ENCODE data around the gene FBXW9.
A peak's percentile ranks its signal among the peaks of the same experiment; 100 is the strongest.
"Not testable (repeated sequence)": the region's sequence is repeated elsewhere in the genome, so short reads cannot be mapped to it uniquely, and the experiment has no call there.

The FBXW9 gene

DNA sequence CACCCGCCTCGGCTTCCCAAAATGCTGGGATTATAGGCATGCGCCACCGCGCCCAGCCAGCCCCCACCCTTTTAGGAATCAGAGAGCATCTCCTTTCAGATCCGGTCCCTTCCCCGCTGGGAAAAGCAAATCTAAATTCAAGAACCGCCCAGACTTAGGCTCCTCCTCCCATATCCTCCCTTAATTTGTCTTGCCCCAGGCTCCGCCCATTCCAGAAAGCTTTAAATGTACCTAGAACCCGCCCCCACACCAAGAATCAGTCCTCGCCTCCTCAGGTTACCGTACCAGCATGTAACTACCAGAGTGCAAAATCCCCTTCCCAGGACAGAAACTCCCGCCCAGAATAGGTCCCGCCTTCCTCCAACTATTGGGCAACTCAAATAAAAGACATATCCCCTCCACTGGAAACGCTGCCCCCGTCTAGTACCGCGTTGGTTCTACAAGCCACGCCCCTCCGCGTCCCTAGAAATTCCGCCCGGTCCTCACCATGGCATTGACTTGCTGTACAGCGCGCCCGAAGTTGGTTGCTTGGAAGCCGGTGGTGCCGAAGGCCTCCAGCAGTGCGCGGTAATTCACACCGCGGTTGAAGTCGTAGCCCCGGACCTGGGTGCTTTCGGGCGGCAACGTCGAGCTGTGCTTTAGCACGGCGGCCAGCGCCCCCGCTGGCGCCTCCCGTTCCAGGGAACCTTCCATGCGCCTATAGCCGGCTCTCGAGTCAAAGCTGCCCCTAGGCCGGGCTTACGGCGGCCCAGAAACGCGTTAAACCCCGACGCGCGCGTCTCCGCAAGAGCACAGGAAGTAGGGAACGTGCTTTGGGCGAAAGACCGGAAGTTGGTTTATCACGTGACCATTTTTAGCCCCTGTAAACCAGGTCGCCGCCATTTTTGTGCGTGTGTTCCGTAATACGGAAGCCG, 15.1 kb downstream of the FBXW9 start, which contains the start of gene DHPS:
DHPS (minus strand) TSS at position 807 of the 914 bp plus-strand sequence; CDS start at position 693, 114 bp downstream.
- DNase-seq (ENCODE audit: low read depth in 2 of 3, low spot score in 1 of 3), result peak; percentile 87 to 93 (median 87)

DNA sequence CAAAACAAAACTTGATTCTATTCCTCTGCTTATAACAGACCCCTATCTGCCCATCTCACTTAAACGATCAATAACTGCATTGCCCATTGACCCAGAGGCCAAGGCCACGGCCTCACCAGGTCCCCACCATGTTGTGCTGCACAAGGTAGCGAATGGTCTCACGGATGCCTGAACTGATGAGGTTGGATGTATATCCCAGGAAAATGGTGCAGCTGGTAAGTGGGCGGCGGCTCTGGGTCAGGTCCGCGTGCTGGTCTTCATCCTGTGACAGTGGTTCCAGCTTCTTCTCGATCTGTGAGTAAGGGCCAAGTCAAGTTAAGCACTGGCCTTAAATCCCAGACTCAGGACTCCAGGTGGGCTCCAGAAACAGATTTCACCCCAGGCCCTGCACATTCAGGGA, 16.4 kb downstream of the FBXW9 start:
- DNase-seq (ENCODE audit: low read depth in 2 of 3, low spot score in 1 of 3), result no peak

DNA sequence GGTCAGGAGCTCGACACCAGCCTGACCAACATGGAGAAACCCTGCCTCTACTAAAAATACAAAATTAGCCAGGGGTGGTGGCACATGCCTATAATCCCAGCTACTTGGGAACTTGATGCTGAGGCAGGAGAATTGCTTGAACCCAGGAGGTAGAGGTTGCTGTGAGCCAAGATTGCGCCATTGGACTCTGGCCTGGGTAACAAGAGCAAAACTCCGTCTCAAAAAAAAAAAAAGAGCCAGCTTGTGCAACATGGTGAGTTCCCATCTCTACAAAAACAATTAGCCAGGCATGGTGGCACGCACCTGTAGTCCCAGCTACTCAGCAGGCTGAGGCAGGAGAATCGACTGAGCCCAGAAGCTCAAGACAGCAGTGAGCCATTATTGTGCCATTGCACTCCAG, 18.4 kb downstream of the FBXW9 start:
- DNase-seq (ENCODE audit: low read depth in 2 of 3, low spot score in 1 of 3), result not testable (repeated sequence)

DNA sequence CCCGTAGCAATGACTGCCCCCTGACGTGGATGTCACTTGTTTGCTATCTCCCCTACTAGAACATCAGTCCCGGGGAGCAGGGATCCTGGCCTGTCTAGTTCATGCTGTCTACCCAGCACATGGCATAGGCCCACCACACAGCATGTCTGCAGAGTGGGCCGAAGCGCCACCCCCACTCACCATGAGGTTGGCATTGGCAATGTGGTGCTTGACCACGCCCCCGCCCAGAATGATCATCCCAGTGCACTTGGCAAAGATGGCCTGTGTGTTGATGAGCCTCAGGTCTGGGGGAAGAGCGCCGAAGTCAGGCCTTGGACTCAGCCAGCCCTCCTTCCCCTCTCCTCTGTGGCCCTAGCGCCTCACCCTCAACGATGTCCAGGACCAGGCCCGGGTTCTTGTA, 19.5 kb downstream of the FBXW9 start:
- no peak for DNase-seq (ENCODE audit: low read depth in 2 of 3, low spot score in 1 of 3)

DNA sequence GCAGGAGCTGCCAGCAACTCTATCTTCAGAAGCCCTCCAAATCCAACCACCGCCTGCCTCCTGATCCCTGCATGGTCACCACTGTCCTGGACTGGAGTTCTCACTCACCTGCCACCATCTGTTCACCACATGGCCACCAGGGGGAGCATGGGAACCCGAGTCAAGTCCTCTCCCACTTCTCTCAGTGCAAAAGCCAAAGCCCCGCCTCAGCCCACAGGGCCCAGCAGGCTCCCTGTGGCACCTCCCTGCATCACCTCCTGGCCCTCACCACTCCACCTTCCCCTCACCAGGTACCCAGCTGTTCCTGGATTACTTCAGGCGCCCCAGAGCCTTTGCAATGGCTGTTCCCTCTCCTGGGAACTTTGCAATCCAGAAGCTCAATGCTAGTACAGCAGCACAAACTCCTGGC, 20.0 kb downstream of the FBXW9 start:
- DNase-seq (ENCODE audit: low read depth in 2 of 3, low spot score in 1 of 3), result peak; percentile 81 to 93 (median 86)

DNA sequence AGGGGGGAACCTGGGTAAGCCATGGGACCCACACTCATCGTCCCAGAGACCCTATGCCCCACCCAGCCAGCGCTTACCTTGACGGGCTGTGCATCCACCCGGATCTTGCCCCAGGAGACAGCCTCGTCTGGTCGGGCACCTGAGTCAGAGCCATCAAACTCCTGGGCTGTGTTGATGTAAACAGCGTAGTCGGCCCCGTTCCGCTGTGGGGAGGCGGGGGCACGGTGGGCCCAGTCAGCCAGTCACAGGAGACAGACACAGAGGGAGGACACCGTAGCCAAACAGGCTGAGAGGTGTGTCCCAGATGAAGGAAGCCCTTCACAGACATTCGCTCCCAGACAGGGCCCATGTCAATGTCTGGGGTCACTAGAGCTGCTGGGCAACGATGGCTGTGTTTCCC, 20.5 kb downstream of the FBXW9 start:
- no peak for DNase-seq (ENCODE audit: low read depth in 2 of 3, low spot score in 1 of 3)

DNA sequence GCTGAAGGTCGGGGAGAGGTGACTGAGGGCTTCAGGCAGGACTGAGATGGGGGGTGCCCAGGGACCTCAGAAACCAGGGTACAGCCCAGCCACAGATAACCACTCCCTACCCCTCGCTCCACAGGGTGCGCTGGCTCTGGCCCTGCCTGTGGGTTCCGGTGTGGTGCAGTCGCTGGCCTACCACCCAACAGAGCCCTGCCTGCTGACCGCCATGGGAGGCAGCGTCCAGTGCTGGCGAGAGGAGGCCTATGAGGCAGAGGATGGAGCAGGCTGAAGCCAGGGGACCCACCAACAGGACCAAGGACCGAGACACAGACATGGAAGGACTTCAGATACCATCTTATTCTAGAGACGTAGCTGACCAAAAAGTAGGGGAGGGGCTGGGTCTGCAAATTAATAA, 21.0 kb downstream of the FBXW9 start:
- no peak for DNase-seq (ENCODE audit: low read depth in 2 of 3, low spot score in 1 of 3)

DNA sequence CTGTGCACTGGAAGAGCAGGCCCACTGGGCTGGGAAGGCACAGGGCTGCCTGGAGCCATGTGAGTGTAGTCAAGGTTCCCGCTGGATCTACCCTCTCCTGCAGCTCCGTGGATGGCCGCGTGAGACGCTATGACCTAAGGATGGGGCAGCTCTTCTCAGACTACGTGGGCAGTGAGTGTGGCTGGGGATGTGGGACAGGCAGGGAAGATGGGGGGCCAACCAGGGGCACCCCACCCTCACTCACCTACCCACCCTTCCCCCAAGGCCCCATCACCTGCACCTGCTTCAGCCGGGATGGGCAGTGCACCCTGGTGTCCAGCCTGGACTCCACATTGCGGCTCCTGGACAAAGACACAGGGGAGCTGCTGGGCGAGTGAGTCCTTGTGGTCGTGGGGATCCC, 23.7 kb downstream of the FBXW9 start:
- no peak for DNase-seq (ENCODE audit: low read depth in 2 of 3, low spot score in 1 of 3)

DNA sequence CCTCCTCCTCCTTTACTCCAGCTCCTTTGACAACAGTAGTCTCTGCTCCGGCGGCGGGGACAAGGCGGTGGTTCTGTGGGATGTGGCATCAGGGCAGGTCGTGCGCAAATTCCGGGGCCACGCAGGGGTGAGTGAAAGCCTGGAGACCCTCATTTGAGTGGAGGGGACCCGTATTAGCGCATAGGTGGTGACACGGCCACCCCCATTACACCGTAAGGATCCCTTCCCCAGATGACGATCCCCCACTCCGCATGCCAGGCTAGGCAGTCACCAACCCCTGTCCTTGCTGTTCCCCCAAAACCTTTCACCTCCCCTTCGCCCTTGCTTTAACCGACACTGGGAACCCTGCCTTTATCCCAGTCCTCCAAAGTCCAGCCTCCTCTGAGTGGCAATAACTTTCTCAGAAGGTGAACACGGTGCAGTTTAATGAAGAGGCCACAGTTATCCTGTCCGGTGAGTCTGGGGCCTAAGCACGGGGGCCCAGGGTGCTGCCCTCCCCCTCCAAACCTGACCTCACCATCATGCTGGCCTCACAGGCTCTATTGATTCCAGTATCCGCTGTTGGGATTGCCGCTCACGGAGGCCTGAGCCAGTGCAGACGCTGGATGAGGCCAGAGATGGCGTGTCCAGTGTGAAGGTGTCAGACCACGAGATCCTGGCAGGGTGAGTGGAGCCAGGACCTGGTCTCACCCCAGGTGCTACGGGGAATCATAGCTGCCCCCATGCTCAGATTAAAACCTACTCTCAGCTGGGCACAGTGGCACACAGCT, 26.1 kb downstream of the FBXW9 start:
- no peak for DNase-seq (ENCODE audit: low read depth in 2 of 3, low spot score in 1 of 3)

DNA sequence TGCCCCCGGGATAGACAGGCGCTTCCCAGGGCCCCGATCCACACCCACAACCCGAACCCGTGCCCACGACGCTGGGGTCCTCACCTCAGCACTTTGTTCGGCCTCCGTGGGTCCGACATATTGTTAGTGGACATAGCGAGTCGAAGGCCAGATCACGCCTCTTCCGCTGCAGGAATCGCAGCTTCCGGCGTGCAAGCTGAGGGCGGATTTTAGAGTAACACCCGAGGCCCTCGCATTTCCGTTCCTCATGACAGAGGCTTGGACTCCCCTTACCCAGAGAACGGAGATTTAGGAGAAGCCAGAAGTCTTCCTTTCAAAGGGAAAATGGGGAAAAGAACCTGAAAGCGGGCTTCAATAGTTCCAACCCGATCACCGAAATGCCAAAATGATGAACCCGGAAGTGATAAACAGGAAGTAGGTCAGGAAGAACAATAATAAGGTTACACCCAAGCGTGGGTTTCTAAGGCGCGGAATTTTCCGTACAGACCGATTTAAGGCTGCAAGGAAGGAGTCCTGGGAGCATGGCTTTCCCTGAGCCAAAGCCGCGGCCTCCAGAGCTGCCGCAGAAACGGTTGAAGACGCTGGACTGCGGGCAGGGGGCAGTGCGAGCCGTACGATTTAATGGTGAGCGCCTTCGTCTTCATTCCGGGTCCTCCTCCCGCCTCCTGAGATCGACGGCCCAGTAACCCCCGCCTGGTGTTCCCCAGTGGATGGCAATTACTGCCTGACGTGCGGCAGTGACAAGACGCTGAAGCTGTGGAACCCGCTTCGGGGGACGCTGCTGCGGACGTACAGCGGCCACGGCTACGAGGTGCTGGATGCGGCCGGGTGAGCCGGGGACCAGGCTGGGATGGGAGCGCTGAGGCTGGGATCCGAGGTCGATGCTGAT, 26.9 kb downstream of the FBXW9 start:
- DNase-seq (ENCODE audit: low read depth in 2 of 3, low spot score in 1 of 3), result peak; percentile 40 to 77 (median 66)

DNA sequence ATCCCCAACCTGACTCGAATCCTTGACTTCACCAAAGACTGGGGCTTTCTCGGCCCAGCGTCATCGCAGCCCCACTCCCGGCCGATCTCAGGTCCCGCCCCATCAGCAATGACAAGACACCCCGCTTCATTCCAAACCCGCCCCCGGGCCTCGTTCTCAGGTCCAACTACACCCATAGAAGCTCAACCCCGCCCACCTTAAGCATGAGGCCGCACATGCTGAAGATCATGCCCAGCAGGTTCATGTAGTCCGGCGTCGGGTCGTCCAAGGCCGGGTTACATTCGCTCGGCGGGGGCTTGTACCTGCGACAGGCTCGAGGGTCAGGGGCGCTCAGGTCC, 27.5 kb downstream of the FBXW9 start:
- peak; percentile 43 to 60 (median 44) for DNase-seq (ENCODE audit: low read depth in 2 of 3, low spot score in 1 of 3)

DNA sequence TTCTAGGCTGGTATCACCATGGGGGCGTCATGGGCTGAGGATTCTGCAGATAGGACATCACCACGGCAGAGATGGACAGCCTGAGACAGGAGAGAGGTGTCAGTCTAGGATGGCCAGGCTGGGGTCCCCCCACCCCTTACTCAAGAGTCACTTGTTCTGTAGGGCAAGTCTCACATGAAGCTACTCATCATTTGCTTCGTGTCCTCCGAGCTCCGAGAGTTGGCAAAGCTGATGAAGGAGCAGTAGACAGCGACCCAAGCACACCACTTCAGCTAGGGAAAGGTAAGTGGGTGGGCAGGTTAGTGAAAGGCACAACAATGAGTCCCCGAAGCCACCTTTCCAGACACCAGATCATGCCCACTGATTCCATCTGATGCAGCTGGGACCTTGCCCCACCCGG, 28.1 kb downstream of the FBXW9 start:
- no peak for DNase-seq (ENCODE audit: low read depth in 2 of 3, low spot score in 1 of 3)

DNA sequence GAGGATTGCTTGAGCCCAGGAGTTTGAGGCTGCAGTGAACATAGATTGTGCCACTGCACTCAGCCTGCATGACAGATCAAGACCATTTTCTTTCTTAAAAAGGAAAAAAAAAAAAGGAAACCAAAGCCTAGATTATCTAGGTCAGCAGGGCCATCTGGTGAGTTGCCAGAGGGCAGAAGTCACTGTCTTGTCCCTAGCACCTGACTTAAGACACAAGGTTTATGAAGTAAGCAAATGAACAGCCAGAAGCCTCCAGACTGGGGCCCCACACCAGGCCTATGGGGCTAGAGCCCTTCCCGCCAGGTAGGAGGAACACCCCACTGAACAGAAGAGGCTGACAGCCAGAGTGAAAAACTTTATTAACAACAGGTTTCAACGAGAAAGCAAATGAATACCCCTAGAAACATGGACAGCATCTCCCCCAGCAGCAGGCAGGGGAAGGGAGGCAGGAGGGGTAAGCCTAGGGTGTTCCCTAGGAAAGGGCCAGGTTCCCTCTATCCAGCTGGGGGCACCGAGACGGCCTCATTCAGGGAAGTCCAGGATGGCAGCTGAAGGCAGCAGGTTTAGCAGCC, 28.6 kb downstream of the FBXW9 start:
- DNase-seq (ENCODE audit: low read depth in 2 of 3, low spot score in 1 of 3), result no peak

DNA sequence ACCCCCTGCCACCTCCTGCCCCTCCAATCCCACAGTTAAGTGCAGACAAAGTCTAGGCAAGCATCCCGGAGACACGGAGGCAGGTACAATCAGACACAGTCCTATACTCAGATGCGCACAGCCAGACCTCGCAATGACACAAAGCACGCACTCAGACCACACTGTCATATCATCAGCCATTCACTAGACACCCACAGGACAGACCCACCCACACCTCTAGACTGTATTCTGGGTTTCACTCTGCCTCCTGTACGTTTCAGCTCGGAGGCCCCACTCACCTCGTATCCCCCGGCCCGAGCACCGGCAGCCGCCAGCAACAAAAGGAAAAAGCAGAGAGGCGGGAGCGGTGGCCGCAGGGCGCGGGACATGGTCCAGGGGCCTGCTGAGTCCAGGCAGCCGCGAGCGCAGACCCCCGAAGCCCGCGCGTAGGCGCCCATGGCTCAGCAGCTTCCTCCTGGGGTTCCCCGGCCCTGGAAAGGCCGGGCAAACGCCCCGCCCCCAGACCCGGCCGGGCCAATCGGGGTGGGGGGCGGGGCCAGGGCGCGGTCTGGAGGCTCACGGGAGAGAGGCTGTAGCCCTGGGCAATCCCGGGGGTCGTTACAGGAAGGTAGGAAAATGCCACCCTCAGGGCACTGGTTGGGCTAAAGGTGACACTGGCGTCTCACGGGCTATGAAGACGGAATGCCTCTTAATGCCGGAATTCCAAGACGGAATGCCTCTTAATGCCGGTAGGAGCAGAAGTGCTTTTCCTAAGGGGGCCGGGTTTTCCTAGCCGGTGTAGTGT, 30.0 kb downstream of the FBXW9 start, which contains the start of the genes MAN2B1 and WDR83:
MAN2B1 (minus strand) TSS at position 478 of the 784 bp plus-strand sequence; CDS start at position 437, 41 bp downstream.
WDR83 (plus strand) TSS at position 543 of the 784 bp plus-strand sequence. CDS start 2,984 bp downstream, outside the sequence.
- DNase-seq (ENCODE audit: low read depth in 2 of 3, low spot score in 1 of 3), result peak; percentile 55 to 80 (median 69)

DNA sequence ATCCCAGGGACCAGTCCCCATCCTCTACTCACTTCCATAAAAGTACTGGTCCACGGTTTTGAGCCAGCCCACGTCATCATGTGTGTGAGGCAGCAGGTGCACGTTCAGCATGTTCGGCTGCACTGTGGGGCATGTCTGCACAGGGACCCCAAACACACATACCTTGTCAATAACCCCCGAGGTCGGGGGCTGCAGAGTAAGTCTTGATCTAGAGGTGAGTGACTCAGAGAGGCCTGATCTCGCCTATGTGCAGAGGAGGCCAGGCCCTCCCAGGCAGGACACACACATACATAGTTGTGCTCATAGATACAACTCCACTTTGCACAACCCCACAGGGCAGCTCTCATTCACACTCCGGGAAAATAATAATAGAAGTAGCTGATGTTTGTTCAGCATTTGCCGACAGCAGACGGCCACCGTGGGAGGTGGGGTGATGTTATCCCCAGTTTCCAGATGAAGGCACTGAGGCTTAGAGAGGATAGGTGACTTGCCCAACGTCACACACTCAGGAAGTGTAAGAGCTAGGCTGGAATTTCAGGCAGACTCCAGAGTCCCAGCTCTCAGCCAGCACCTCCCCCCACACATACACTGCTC, 30.7 kb downstream of the FBXW9 start:
- no peak for DNase-seq (ENCODE audit: low read depth in 2 of 3, low spot score in 1 of 3)

DNA sequence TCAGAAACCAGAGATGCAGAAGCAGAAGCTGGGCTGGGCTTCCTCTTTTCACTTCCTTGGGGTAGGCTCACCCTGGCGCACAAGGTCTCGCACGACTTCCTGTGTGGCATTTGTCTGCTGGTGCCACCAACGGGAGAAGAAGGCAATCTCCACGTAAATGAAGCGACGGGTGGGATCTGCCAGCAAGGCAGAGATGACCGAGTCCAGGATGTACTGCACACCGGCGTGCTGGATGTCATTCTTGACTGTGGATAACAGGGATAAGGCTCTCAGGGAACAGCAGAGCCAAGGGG, 31.2 kb downstream of the FBXW9 start:
- peak in 2 of 3 donors; percentile 41 to 43 for DNase-seq (ENCODE audit: low read depth in 2 of 3, low spot score in 1 of 3)

DNA sequence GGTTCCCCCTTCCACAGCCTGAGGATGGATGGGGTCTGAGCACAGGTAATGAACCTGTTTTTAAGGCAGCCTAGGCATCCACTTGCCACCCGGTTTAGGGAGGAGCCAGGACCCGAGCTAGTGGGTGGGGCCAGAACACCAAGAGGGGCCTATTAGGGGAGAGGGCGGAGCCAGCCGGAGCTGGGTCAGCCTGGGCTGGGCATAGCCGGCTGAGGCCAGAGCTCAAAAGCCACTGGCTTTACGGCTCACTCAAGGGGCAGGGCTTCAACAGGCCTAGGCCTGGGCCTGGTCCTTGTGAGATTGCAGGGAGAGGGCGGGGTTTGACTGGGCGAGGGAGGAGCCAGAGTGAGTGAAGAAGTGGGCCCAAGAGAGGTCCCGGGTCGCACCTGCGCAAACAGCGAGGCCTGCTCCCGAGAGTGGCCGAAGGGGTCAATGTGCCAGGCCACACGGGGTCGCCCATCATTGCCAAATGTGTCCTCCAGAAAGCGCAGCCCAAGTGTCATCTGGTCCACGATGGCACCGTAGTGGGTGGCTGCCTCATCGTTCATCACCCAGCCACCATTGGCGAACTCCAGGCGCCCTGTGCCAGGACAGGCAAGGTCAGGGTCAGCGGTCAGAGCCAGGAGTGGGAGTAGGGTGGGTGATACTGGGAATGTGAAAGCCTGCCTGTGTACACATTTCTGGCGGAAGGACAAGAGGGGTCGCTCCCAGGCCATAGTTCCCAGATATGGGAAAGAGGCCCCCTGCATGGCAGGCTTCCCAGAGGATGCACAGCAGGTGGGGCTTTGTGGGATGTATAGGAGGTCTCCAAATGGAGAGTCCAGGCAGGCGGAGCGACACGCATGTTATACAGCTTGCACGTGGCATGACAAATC, 31.8 kb downstream of the FBXW9 start:
- DNase-seq (ENCODE audit: low read depth in 2 of 3, low spot score in 1 of 3), result no peak

DNA sequence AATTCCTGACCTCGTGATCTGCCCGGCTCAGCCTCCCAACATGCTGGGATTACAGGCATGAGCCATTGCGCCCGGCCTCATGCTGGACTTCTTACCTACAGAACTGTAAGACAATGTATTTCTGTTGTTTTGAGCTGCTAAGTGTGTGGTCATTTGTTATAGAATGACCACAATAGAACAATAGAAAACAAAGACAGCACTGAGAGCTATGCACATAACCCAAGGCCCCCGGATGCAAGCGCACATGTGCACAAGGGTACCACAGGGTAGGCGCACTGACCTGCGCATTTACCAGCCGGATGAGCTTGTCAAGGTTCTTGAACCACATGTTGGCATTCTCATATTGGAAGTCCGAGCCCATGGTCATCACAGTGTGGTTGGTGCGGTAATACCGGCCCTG, 35.5 kb downstream of the FBXW9 start:
- DNase-seq (ENCODE audit: low read depth in 2 of 3, low spot score in 1 of 3), result no peak

DNA sequence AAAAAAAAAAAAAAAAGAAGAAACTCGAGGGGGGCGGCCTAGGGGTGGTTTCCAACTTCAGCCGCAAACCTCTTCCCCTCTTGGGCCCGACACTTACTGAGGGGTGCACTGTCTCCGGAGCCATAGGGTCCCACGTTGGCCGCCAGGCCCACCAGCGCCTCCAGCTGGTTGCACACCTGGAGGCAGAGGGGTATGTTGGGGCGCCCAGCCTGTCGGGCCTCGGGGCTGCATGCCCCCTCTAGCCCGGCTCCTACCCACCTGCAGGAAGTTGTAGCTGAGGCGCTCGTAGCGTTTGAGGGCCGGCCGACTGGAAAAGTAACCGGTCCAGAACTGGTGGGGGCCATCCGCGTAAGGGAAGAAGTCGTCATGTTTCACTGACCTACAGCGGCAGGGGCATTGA, 38.5 kb downstream of the FBXW9 start:
- no peak for DNase-seq (ENCODE audit: low read depth in 2 of 3, low spot score in 1 of 3)

All from stimulated activated CD4-positive, alpha-beta T cell treated with anti-CD3 and anti-CD28 coated beads, Interleukin-12 subunit alpha, Interleukin-12 subunit beta, amount 100 ng/mL, for 48 hours (primary cell).